ENCODE data around the gene CHRNB4. TPM values are rescaled to one million over a fixed set of nuclear protein-coding genes. Genes with fewer than 3 reads are reported as not detected.

Gene CHRNB4
- total RNA-seq, 1 experiment from 2014 or later, result 1.3 TPM

- H3K9me3 Mint-ChIP-seq (ENCODE audit: unreplicated experiment), result no peaks in the 10 kb centered on the region
- no peak for TF ChIP-seq CTCF (IDR thresholded peaks at IDR 0.05; ENCODE audit: insufficient read depth in 1 of 2, low read depth in 1 of 2, low read length in 1 of 2, severe bottlenecking in 1 of 2, unreplicated experiment in 1 of 2)
- no peaks in the 10 kb centered on the region for H3K4me1 ChIP-seq
- no peak for DNase-seq
- H3K4me3 Mint-ChIP-seq (ENCODE audit: unreplicated experiment), result no peak overlapping the region
- no TSS peak for BruUV-seq (replicated peaks)
- no peaks in the 10 kb centered on the region; the same call in none of the 2 replicates for H3K27me3 ChIP-seq (replicated peaks; ENCODE audit: control insufficient read depth, insufficient read depth, low read length)
- no peaks in the 10 kb centered on the region for H3K4me1 Mint-ChIP-seq (ENCODE audit: low read depth, unreplicated experiment)
- H3K27ac Mint-ChIP-seq (ENCODE audit: unreplicated experiment), result no peak overlapping the region
- H3K4me3 ChIP-seq (ENCODE audit: low read depth, low read length), result no peak overlapping the region
- peaks cover 16% of the 10 kb centered on the region for H3K27me3 Mint-ChIP-seq (ENCODE audit: insufficient read depth, unreplicated experiment)
- ChIA-PET POLR2A (no interaction called here), CTCF (no interaction called here)
- no peaks in the 10 kb centered on the region for H3K9me3 ChIP-seq
- intact Hi-C loops (cut with micrococcal nuclease; ENCODE audit: unreplicated experiment), result no loop called here
- no peaks in the 10 kb centered on the region for H3K36me3 ChIP-seq (ENCODE audit: control insufficient read depth, insufficient read depth, low read length)
- no peaks in the 10 kb centered on the region for H3K36me3 Mint-ChIP-seq (ENCODE audit: insufficient read depth, unreplicated experiment)
Observed at GRCh38 chr15:78626381-78626995, 14.5 kb downstream of the CHRNB4 start.

GRCh38 chr15:78625606-78626280 is 15.3 kb downstream of the CHRNB4 start:
- no peak overlapping the region for H3K4me3 Mint-ChIP-seq (ENCODE audit: unreplicated experiment)
- no peaks in the 10 kb centered on the region for H3K36me3 ChIP-seq (ENCODE audit: control insufficient read depth, insufficient read depth, low read length)
- no peaks in the 10 kb centered on the region for H3K9me3 ChIP-seq
- H3K27me3 Mint-ChIP-seq (ENCODE audit: insufficient read depth, unreplicated experiment), result peaks cover 15% of the 10 kb centered on the region
- no peak for DNase-seq
- no peaks in the 10 kb centered on the region for H3K4me1 Mint-ChIP-seq (ENCODE audit: low read depth, unreplicated experiment)
- H3K27ac Mint-ChIP-seq (ENCODE audit: unreplicated experiment), result no peak overlapping the region
- intact Hi-C loops (cut with micrococcal nuclease; ENCODE audit: unreplicated experiment), result no loop called here
- BruUV-seq (replicated peaks), result no TSS peak
- H3K4me1 ChIP-seq, result no peaks in the 10 kb centered on the region
- POLR2A ChIA-PET, result no interaction called here
- H3K4me3 ChIP-seq (ENCODE audit: low read depth, low read length), result no peak overlapping the region
- CTCF ChIA-PET, result no interaction called here
- H3K9me3 Mint-ChIP-seq (ENCODE audit: unreplicated experiment), result no peaks in the 10 kb centered on the region
- H3K36me3 Mint-ChIP-seq (ENCODE audit: insufficient read depth, unreplicated experiment), result no peaks in the 10 kb centered on the region
- H3K27me3 ChIP-seq (replicated peaks; ENCODE audit: control insufficient read depth, insufficient read depth, low read length), result no peaks in the 10 kb centered on the region; the same call in none of the 2 replicates
- TF ChIP-seq CTCF (IDR thresholded peaks at IDR 0.05; ENCODE audit: insufficient read depth in 1 of 2, low read depth in 1 of 2, low read length in 1 of 2, severe bottlenecking in 1 of 2, unreplicated experiment in 1 of 2), result no peak

GRCh38 chr15:78624651-78625590 is 16.1 kb downstream of the CHRNB4 start:
- Histone ChIP-seq H3K36me3 (ENCODE audit: control insufficient read depth, insufficient read depth, low read length) (no peaks in the 10 kb centered on the region), H3K4me3 (ENCODE audit: low read depth, low read length) (no peak overlapping the region), H3K9me3 (no peaks in the 10 kb centered on the region), H3K4me1 (no peaks in the 10 kb centered on the region), H3K27me3 (replicated peaks; ENCODE audit: control insufficient read depth, insufficient read depth, low read length) (no peaks in the 10 kb centered on the region; the same call in 1 of the 2 replicates)
- H3K27me3 Mint-ChIP-seq (ENCODE audit: insufficient read depth, unreplicated experiment), result peaks cover 15% of the 10 kb centered on the region
- ChIA-PET CTCF (no interaction called here), POLR2A (no interaction called here)
- H3K27ac Mint-ChIP-seq (ENCODE audit: unreplicated experiment), result no peak overlapping the region
- TF ChIP-seq CTCF (IDR thresholded peaks at IDR 0.05; ENCODE audit: insufficient read depth in 1 of 2, low read depth in 1 of 2, low read length in 1 of 2, severe bottlenecking in 1 of 2, unreplicated experiment in 1 of 2), result no peak
- intact Hi-C loops (cut with micrococcal nuclease; ENCODE audit: unreplicated experiment), result no loop called here
- no peaks in the 10 kb centered on the region for H3K4me1 Mint-ChIP-seq (ENCODE audit: low read depth, unreplicated experiment)
- no peak for DNase-seq
- no peaks in the 10 kb centered on the region for H3K9me3 Mint-ChIP-seq (ENCODE audit: unreplicated experiment)
- H3K36me3 Mint-ChIP-seq (ENCODE audit: insufficient read depth, unreplicated experiment), result no peaks in the 10 kb centered on the region
- H3K4me3 Mint-ChIP-seq (ENCODE audit: unreplicated experiment), result no peak overlapping the region
- no TSS peak for BruUV-seq (replicated peaks)
